NB4 (cell line): ENCODE data around the gene C20orf144.

Experiments
- DNase-seq: peaks from one replicate; pipeline ENCODE4 v3.0.0; 2010; ENCODE audit warnings: low read depth
- H3K4me3 ChIP-seq: one replicate; pipeline ENCODE4 v1.5.1; 2011; ENCODE audit warnings: mild to moderate bottlenecking, low read depth, low read length, moderate library complexity
- CTCF ChIP-seq: IDR thresholded peaks from one replicate; pipeline ENCODE4 v1.5.1; 2012; ENCODE audit warnings: low read depth, low read length
- MAX ChIP-seq: IDR thresholded peaks from 2 replicates; pipeline ENCODE4 v1.6.1; 2011; ENCODE audit warnings: low read depth, low read length
- MYC ChIP-seq: IDR thresholded peaks from 2 replicates; pipeline ENCODE4 v1.6.1; 2011; ENCODE audit warnings: low read depth, low read length
- POLR2A ChIP-seq: IDR thresholded peaks from 2 replicates; pipeline ENCODE4 v1.6.1; 2011; ENCODE audit warnings: mild to moderate bottlenecking; ENCODE audit not compliant: insufficient read length; ENCODE audit errors: extremely low read depth

The C20orf144 gene

GRCh38 chr20:33666293-33667244 lies 4.4 kb downstream of the C20orf144 start, which contains the start of gene ACTL10:
ACTL10 (plus strand) TSS chr20:33666943; CDS start chr20:33667498, 555 bp downstream.
- peak within 1 kb of the TSS; percentile 40 for H3K4me3 ChIP-seq
- DNase-seq, result peak; percentile 95

GRCh38 chr20:33667245-33667675 lies 5.1 kb downstream of the C20orf144 start:
- H3K4me3 ChIP-seq, result peak overlapping the region; percentile 39
- TF ChIP-seq MYC (peak; percentile 85), MAX (peak; percentile 61), POLR2A (no peak), CTCF (no peak)
- DNase-seq, result peak; percentile 61

More at GRCh38 chr20:33666293-33667244, 4.4 kb downstream of the C20orf144 start, which contains the start of gene ACTL10:
- TF ChIP-seq MYC, result peak; percentile 68
- no peak for TF ChIP-seq CTCF
- TF ChIP-seq MAX, result peak; percentile 52; the same call in 1 of the 2 replicates
- peak; percentile 58 for TF ChIP-seq POLR2A

GRCh38 chr20:33667676-33668465 lies 5.7 kb downstream of the C20orf144 start:
- peak overlapping the region; percentile 39 for H3K4me3 ChIP-seq
- TF ChIP-seq MAX (peak; percentile 58), MYC (no peak; the same call in 1 of the 2 replicates), CTCF (peak; percentile 74), POLR2A (peak; percentile 45)
- DNase-seq, result peak; percentile 87

- no peak for TF ChIP-seq MYC
- TF ChIP-seq MAX, result peak; percentile 21; the same call in 1 of the 2 replicates
- TF ChIP-seq CTCF, result no peak
- no peak overlapping the region for H3K4me3 ChIP-seq
- no peak for DNase-seq
These were observed 6.5 kb downstream of the C20orf144 start for GRCh38 chr20:33668466-33669155.

- no peak overlapping the region for H3K4me3 ChIP-seq
- TF ChIP-seq MAX (no peak), CTCF (no peak), MYC (no peak), POLR2A (no peak)
- DNase-seq, result no peak
These were observed 7.1 kb downstream of the C20orf144 start for GRCh38 chr20:33669224-33669623.
